HepG2 (cell line): ENCODE results near the gene ACAP3. TPM values are rescaled to one million over a fixed set of nuclear protein-coding genes. Genes with fewer than 3 reads are reported as not detected.

Source experiments
- ATAC-seq: fragments of 200-7000 bp; cut with Tn5 transposase; 3 replicates; pipeline ENCODE4 v1.9.1; 2020; ENCODE audit warnings: mild to moderate bottlenecking, moderate library complexity
- BruUV-seq: library from RNA; stranded (reverse); fragments of 400-500 nt; replicated peaks from 2 replicates; lab custom pipeline; 2021; lab: Mats Ljungman, UMichigan
- CTCF ChIA-PET: fragments of 300-600 bp; formaldehyde crosslinking; extraction: SDS; loops from one replicate; lab custom pipeline; 2021; ENCODE audit warnings: low total read pairs, inconsistent platforms, low intra/inter-chr PET ratio; lab: Yijun Ruan, JAX
- POLR2A ChIA-PET: fragments of 350-600 bp; sonication (Branson Sonifier 250); formaldehyde crosslinking; loops from one replicate; lab custom pipeline; 2020; ENCODE audit warnings: antibody characterized with exemption, inconsistent platforms; lab: Yijun Ruan, JAX
- DNase-seq: peaks from one replicate; pipeline ENCODE4 v3.0.0-alpha.2; 2015; ENCODE audit warnings: low spot score
- FAIRE-seq: peaks from 3 replicates; lab custom pipeline; 2011; peaks lifted over from hg19 to GRCh38; lab: Jason Lieb, UNC
- H2AFZ ChIP-seq: one replicate; pipeline ENCODE4 v1.6.1; 2011; ENCODE audit warnings: low read length, inconsistent platforms
- H3K27ac ChIP-seq: fragments of 300-600 bp; 3 replicates; pipeline ENCODE4 v1.8.0; 2011; ENCODE audit warnings: mixed run types, mild to moderate bottlenecking, mixed read lengths, low read length, inconsistent platforms; ENCODE audit not compliant: insufficient read depth; ENCODE audit errors: extremely low read length
- H3K27me3 ChIP-seq, 2 experiments: fragments of 200-600 bp in 1 of 2; 2 replicates in 1 of 2; 3 replicates in 1 of 2; pipeline versions ENCODE4 v1.6.0 to v1.8.0; 2011; ENCODE audit warnings: low read length in 2 of 2, mild to moderate bottlenecking in 2 of 2, moderate library complexity in 2 of 2, inconsistent platforms in 1 of 2; ENCODE audit not compliant: insufficient read depth in 2 of 2, control insufficient read depth in 1 of 2
- H3K36me3 ChIP-seq, 2 experiments: fragments of 200-600 bp in 1 of 2; replicated peaks in 1 of 2; 2 replicates in 1 of 2; 3 replicates in 1 of 2; pipeline versions ENCODE4 v1.5.1 to v1.8.0; 2011; ENCODE audit warnings: low read length in 2 of 2, inconsistent platforms in 1 of 2; ENCODE audit not compliant: insufficient read depth in 2 of 2, control insufficient read depth in 1 of 2
- H3K4me1 ChIP-seq: 2 replicates; pipeline ENCODE4 v1.5.1; 2012; ENCODE audit warnings: low read length, inconsistent platforms; ENCODE audit not compliant: insufficient read depth
- H3K4me2 ChIP-seq: 2 replicates; pipeline ENCODE4 v1.6.0; 2011; ENCODE audit warnings: low read depth, low read length, inconsistent platforms
- H3K4me3 ChIP-seq, 3 experiments: fragments of 200-600 bp in 1 of 3; sonication (generic), shearing (Covaris generic) in 1 of 3; replicated peaks in 1 of 3; 2 replicates each; pipeline ENCODE4 v1.5.1; 2011 to 2016; ENCODE audit warnings: low read length in 3 of 3, inconsistent platforms in 2 of 3, low read depth in 2 of 3, mild to moderate bottlenecking in 2 of 3, control low read depth in 1 of 3, mixed read lengths in 1 of 3; ENCODE audit not compliant: insufficient read depth in 1 of 3
- H3K79me2 ChIP-seq: one replicate; pipeline ENCODE4 v1.6.1; 2011; ENCODE audit warnings: low read length, inconsistent platforms; ENCODE audit not compliant: insufficient read depth
- H3K9ac ChIP-seq: 2 replicates; pipeline ENCODE4 v1.6.0; 2011; ENCODE audit warnings: mild to moderate bottlenecking, low read depth, low read length, inconsistent platforms; ENCODE audit not compliant: insufficient read depth
- H3K9me3 ChIP-seq: 2 replicates; pipeline ENCODE4 v1.5.1; 2012; ENCODE audit warnings: mild to moderate bottlenecking, low read length
- H4K20me1 ChIP-seq: 2 replicates; pipeline ENCODE4 v1.6.0; 2011; ENCODE audit warnings: inconsistent platforms, mild to moderate bottlenecking, low read length, moderate library complexity; ENCODE audit not compliant: insufficient read depth
- AGO2 ChIP-seq: fragments of 200-400 bp; formaldehyde crosslinking; optimal IDR thresholded peaks from 2 replicates; pipeline ENCODE3; 2017; ENCODE audit warnings: mild to moderate bottlenecking, low read depth, low read length, moderate library complexity
- RBFOX2 ChIP-seq: fragments of 200-400 bp; formaldehyde crosslinking; IDR thresholded peaks from 2 replicates; pipeline ENCODE4 v1.6.1; 2017; ENCODE audit warnings: low read depth, mild to moderate bottlenecking, low read length
- UBTF ChIP-seq: sonication (generic); formaldehyde crosslinking; IDR thresholded peaks from 2 replicates; pipeline ENCODE4 v1.4.0; 2020; ENCODE audit warnings: mild to moderate bottlenecking, missing genetic modification reagents
- ZNF788 ChIP-seq: sonication (generic); formaldehyde crosslinking; IDR thresholded peaks from 2 replicates; pipeline ENCODE4 v1.5.0; 2020; ENCODE audit warnings: mild to moderate bottlenecking, missing genetic modification reagents, borderline replicate concordance
- WGBS: methylation state at CpG from one replicate; pipeline ENCODE4 v1.1.6; 2017; ENCODE audit warnings: low lambda C conversion rate; 5-methylcytosine and 5-hydroxymethylcytosine counted together
- in situ Hi-C: cut with HindIII; loops from 2 replicates; pipeline ENCODE4 v1.10.0; 2017; ENCODE audit warnings: low pct_unique_long_range_greater_than_20kb; ENCODE audit not compliant: extremely low pct_ligation_motif_present
- intact Hi-C: fragments of 100-400 bp; cut with micrococcal nuclease; formaldehyde crosslinking; loops from one replicate; pipeline ENCODE4 v1.10.0; 2022; ENCODE audit not compliant: unreplicated experiment
- polyA plus RNA-seq, 8 experiments: library from polyadenylated mRNA; depleted of rRNA in 3 of 8; stranded (reverse) in 7 of 8; unstranded in 1 of 8; fragments of >200 nt; fragmentation: Illumina TruSeq in 4 of 8; extraction: Trizol in 4 of 8; gene quantifications; 2 replicates each; pipeline versions ENCODE4 v1.2.1 to v1.2.3, GENCODE V29; 2011 to 2016; ENCODE audit warnings: low read depth in 4 of 8, missing spikeins in 1 of 8, mixed read lengths in 1 of 8; ENCODE audit not compliant: insufficient read depth in 1 of 8
- total RNA-seq, 5 experiments: library from RNA; depleted of rRNA; stranded (reverse); fragments of >200 nt; fragmentation: Illumina TruSeq; extraction: Trizol; gene quantifications; 2 replicates each; pipeline ENCODE4 v1.2.3, GENCODE V29; 2016; ENCODE audit warnings: low read depth in 1 of 5

Gene ACAP3
- total and polyA plus RNA-seq, 2 of the 13 experiments (the other 11 are each of a cell fraction or from before 2014, with no cell fraction given): 29.4 to 50.8 TPM

DNA sequence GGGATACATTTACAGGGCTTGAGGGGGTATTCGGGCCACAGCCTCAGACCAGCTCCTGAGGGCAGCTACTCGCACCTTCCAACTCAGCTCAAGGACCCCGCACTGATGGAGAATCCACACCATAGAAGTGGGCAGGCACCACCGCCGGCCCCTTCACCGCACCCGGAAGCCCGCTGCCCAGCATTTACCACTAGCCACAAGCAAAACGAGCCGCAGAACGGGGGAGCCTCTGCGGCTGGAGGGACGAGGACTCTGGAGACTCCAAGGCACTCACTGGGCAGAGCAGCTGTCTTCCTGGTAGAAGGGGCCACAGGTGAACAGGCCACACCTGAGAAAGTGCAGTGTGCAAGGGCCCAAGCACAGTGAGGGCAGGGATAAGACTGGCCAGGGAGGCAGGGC is 39.4 kb downstream of the ACAP3 start (continued):
- TF ChIP-seq UBTF (CRISPR knock-in tag): no peak

GRCh38 chr1:1267488-1268283 is 40.0 kb downstream of the ACAP3 start:
- Histone ChIP-seq H3K27ac (no peak overlapping the region), H3K27me3 (no peaks in the 10 kb centered on the region), H3K4me3 (no peak overlapping the region), H3K36me3 (peaks cover 9 to 47% of the 10 kb centered on the region in 2 experiments), H3K9ac (no peak overlapping the region)
- CTCF ChIA-PET: no interaction called here
- ATAC-seq: no peak
- BruUV-seq: no TSS peak
- TF ChIP-seq RBFOX2 (peak; percentile 42; the same call in 1 of the 2 replicates), AGO2 (peak; percentile 68), ZNF788 (CRISPR knock-in tag) (no peak)
- TF ChIP-seq, all 625 proteins: peak for 2
- Histone ChIP-seq H3K4me1 (peaks cover 27% of the 10 kb centered on the region), H3K9me3 (no peaks in the 10 kb centered on the region), H3K4me2 (no peak overlapping the region), H4K20me1 (peaks cover 18% of the 10 kb centered on the region; the same call in 1 of the 2 replicates), H3K79me2 (peaks cover 35% of the 10 kb centered on the region), H2AFZ (no peak overlapping the region)
- intact Hi-C loops (no loop called here), in situ Hi-C loops (no loop called here)
- 99% methylated on average over 33 of the region's 39 CpGs for WGBS
- no peak for FAIRE-seq
- no peak for DNase-seq
- POLR2A ChIA-PET: no interaction called here
